Stimulated activated CD8-positive, alpha-beta memory T cell treated with anti-CD3 and anti-CD28 coated beads, Interleukin-7, amount 100 ng/mL, for 24 hours (primary cell): ENCODE measurements around the gene TMEM218.
"Not testable (repeated sequence)": the region's sequence is repeated elsewhere in the genome, so short reads cannot be mapped to it uniquely, and the experiment has no call there.

Source experiments
- DNase-seq: peaks from one replicate; pipeline ENCODE4 v3.0.0-alpha.2; 2020; ENCODE audit warnings: low read depth

The TMEM218 gene

DNA sequence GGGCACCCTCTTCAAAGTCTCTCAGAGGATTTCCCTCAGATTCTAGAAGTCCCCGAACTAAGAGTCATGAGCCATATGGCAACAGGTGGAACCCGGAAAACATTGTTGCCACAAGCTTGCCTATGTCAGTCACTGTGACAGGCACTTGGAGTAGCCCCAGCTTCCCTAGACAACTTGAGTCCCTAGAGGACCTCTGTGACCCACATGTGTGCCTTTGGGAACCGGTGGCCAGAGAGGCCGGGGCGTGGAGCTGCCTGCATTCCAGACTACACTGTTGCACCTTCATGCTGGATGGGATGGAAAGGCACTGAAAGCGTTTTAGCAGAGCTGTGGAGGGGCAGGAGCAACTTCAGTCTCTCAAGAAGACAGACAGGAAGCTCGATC is 36.2 kb downstream of the TMEM218 start:
- DNase-seq = no peak

DNA sequence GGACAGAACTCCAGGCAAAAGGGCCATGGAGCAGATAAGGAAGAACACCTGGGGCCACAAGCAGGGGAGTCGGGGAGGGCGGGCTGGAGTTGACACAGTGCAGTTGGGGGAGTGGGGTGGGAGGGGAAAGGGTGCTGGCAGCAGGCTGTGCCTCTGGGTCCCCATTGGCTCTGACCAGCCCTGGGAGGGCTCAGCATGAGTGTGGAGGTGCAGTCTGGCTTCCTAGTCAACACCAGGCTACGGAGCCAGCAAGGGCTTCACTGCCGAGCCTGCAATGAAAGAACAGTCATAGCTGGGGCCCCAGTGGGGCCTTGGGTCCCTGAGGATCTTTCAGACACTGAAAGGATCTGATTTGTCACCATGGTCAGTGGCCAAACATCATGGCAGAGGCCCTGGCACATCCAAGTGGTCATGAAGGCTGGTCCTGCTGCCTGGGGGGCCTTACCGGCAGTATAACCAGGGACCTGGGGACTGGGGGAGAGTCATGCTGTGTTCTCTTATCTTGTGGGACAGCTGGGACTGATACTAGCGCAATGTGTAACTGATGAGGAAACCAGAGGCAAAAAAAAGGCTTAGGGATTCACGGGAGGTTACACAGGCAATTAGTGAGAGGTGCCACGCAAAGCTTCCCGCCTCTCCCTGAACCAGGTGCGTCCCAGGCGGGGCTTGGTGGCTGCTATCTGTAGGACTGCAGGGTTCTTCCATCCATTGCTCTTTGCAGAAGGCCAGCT is 36.8 kb downstream of the TMEM218 start:
- no peak for DNase-seq

DNA sequence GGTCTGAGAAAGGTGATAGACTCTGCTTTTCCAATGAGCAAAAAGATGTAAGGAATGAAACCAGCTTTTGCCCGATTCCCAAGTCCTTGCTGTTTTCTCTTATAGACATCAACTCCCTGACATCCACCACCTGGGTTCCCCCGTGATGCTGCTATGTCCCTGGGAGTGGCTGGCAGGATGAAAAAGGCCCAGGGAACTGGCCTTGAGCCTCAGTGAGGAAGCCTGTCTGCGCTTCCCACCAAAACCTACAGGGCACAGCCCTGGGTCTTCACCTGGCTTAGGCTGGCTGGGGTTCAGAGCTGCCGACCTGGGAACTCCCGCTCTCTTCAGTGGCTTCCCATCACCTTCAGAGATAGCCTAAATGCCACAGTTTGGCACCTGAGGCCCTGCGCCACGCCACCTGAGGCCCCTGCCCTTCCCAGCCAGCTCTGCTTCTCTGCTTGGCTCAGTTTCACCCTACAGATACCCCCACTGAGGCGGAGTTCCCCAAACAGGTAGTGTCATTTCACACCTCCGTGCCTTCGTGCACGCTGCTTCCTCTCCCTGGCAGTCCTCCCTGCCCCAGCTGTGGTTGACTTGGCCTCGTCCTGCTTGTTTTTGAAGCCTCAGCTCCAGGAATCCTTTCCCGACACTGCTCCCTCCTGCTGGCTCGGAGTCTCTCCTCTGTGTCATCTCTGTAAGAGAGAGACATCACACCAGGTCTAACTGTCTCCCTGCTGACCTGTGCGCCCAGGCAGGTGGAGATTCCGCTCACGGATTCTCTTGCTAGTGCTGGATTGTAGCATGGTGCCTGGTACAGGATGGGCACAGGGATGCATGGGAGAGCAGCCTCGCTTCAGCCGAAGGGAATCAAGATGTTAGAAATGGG is 37.6 kb downstream of the TMEM218 start:
- no peak for DNase-seq

DNA sequence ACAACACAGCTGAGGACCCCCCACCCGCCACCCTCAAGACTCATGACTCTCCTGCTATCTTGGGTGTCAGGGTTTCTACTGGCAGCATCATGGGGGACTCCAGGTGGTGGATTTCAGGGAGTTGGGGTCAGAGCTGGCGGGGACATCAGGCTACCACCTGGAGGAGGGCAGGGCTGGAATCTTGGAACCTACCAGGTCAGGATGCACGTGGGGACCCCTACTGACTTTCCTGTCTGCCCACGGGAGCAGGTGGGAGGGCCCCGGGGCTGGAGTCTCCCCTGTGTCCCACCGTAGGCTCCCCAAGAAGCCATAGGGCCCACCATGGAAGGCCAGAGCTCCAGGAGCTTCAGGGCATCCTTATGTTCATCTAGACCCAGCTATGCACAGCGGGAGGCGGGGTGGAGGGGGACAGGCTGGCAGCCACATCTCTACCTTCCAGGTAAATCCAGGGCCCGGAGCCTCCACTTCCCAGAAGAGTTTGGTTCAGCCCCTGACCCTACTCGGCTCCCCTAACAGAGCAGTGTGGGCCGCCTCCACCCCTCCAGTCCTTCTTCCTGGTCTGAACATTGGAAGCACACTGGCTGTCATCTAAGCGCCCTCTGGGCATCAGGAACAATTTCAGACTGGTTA is 38.4 kb downstream of the TMEM218 start:
- no peak for DNase-seq

DNA sequence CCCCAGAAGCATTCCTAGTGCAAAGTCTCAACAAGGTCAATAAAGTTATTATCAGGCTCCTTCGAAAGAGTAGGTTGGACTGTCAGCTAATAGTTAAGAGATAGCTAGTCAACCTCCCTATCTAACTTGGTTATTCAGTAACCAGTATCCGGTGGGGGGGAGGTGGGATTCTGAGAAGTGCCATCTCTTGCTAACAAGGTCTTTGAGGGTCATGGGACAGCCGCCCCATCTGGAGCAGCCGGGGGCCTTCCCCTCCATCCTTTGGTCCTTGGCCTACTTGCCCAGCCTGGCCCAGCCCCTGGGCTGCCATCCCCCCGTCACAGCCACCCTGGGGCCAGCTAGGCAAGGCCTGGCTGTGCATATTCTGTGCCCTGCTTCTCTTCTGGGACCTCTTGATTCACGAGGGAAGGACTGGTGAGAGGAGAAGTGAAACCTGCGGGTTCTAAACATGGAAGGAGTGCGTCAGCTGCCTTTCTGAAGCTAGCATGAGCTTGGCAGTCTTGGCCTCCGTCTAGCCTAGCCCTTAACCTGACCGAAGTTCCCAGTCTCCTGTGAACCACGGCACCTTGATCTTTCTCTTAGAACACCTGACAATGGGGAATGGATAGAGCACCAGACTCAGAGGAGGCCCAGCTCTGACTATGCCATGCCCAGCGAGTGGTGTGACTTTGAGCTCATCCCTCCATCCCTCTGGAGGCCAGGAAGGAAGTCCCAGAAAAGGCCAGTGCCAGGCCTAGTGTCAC is 39.0 kb downstream of the TMEM218 start:
- no peak for DNase-seq

DNA sequence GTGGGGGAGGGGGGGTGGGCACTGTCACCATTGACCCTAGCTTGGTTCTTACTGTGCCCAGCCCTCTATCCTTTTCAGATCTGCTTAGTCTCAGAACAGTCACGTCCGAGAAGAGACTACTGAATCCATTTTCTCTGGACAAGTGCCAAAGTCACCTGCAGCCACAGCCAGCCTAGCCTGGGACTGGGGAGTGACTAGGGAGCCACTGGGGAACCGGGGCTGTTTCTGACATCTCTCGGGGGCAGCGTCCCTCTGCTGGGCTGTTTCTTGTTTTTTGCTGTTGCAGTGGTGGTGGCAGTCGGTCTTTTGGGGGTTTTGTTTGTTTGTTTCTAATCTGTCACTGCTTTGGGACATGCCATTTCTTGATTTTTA is 39.6 kb downstream of the TMEM218 start:
- DNase-seq = no peak

DNA sequence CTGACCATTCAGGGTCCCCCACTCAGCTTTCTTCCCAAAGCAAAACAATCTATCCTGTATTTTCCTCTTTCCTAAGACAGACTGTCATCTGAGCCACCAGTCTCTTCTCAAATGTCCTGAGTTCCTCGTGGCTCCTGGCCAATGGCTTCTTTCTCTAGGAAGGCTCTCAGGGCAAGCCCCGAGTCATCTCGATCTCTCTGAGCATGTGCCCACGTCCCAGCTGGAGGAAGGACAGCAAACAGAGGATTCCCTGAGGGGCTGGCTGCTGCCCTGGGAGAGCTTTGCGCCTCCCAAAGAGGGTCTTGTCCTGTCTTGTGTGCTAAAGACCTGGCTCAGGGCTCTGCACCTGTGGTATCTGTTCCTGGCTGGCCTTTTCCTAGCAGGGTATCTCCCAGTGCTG is 40.0 kb downstream of the TMEM218 start:
- no peak for DNase-seq

DNA sequence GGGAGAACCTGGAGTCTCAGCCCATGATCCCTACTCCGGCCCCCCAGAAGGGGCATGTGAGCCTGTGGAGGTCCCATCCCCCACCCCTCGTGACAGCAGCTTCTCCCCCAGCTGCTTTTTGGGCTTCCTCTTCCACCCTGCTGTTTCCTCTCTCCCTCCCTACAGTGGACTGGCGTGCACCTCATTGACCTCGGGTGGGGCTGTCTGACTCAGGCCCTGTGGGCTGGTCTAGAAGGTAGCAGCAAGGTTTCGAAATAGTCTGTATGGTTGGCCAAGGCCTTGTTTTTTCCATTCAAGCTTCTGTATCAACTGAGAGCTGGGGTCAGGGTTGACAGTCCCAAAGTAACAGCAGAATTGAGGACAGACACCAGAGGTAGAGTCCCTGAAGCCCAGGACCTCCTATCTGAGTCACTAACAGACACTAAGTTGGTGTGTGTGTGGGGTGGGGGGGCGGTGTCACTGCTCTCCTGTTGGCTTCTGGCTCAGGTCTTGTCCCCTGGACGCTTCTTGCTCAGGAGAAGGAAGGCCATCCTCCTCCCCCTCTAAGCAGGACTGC is 40.6 kb downstream of the TMEM218 start:
- no peak for DNase-seq

DNA sequence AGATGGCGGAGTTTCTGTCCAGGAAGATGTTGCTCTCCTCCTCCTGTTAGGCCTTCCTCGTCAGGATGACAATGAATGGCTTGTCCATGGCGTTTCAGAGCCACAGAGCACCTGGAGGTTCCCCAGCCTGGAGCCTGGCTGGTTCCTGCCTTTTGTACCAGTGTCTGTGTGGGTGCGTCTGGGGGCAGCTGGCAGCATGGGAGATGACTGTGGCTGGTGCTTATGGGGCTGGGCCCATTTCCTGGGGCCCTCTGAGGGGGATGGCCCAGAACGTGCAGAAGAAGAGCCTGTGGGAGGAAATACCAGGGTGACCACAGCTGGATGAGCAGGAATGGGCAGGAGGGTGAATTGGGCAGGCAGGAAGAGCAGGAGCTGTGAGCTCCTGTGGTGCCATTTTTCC is 41.6 kb downstream of the TMEM218 start:
- no peak for DNase-seq

DNA sequence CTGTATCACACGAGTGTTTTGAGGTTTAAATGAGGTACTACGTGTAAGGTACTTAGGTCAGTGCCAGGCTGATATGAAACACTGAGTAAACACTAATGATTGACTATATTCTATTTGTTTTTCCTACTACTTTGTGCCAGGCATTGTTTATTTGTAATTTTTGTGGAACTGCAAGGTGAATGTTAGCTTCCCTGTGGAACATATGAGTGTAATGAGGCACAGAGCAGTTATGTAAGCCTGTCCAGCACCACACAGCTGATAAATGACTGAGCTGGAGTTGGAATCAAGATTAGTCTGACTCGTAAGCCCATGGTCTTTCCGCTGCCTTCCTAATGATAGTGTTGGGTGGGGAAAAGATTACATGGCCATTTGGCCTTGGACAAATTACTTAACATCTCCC is 42.4 kb downstream of the TMEM218 start:
- DNase-seq = no peak

DNA sequence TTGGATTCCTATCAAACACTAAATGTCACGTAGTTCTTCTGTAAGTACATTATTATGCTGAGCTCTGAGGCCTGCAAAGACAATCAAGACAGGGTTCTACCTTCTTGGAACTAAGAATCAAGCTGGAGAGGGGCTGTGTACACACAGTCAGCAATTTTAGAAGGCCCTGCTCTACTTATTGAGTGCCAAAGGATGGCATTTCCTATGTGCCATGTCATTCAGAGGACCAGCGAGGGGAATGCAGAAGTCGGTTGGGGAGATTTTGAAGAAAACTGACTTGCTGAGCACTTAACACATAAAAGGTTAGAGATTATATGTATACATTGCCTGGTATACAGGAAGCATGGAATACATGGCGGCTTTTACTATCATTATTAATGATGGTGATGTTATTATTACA is 43.1 kb downstream of the TMEM218 start:
- DNase-seq = no peak

DNA sequence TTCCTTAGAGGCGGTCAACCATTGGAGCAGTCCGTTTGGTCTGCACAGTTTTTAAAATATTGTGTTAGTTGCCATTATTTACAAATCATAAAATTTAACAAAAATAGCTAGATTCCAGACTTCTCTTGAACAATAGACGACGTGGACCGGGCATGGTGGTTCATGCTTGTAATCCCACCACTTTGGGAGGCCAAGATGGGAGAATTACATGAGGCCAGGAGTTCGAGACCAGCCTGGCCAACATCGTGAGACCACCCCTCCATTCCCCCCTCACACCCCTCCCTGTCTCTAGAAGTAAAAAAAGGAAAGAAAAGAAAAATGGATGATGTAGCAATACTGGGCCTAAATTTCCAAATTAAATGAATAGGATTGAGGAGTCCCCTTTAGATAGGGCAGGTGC is 47.4 kb downstream of the TMEM218 start:
- no peak for DNase-seq

DNA sequence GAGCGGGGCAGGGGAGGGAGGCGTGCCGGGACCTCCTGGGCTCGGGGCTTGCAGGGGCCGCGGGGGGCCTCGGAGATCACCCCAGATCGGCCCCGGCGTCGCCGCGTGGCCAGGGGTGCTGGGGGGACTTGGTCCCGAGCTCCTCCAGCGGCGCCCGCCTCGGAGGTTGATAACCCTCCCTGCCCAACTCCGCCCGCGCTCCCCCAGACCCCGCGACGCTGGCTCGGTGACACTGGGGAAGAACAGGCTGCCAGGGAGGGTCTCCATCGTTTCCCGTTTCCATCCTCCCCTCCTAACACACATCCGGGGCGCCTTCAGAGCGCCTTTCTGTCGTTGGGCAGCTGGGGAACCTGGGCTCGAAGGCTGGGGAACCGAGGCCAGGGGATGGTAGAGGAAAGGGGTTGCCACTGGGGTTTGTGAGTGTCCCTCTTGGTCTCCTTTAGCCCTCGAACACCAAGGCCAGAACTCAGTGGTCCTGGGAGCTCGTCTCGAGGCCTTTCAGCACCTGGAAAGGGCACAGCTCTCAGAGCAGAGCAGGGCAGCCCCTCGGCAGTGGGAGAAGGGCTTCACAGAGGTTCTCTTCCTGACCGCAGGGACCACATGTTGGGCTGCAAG is 47.9 kb downstream of the TMEM218 start:
- DNase-seq = no peak

DNA sequence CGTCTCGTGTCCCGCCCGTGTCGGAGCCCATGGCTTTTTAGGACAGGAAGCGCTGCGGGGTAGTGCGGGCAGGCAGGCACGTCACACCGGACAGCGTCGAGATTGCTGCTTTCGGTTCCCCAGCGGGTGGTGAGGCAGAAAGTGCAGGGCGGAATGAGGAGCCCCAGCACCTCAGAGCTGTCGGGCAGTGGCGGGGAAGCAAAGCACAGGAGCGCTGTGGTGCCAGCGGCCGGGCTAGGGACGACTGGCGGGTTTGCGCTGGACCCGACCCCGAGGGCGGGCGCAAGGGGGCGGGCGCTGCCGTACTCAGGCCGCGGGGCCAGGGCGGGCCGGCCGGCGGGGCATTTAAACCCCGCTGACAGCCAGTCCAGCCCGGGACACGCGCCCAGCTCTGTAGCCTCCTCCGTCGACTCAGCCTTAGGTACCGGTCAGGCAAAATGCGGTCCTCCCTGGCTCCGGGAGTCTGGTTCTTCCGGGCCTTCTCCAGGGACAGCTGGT is 48.4 kb downstream of the TMEM218 start, which contains the start of gene SLC37A2:
Gene SLC37A2 (plus strand): TSS at position 375 of the 498 bp plus-strand sequence. CDS start 63 bp downstream, at position 438.
- no peak for DNase-seq

DNA sequence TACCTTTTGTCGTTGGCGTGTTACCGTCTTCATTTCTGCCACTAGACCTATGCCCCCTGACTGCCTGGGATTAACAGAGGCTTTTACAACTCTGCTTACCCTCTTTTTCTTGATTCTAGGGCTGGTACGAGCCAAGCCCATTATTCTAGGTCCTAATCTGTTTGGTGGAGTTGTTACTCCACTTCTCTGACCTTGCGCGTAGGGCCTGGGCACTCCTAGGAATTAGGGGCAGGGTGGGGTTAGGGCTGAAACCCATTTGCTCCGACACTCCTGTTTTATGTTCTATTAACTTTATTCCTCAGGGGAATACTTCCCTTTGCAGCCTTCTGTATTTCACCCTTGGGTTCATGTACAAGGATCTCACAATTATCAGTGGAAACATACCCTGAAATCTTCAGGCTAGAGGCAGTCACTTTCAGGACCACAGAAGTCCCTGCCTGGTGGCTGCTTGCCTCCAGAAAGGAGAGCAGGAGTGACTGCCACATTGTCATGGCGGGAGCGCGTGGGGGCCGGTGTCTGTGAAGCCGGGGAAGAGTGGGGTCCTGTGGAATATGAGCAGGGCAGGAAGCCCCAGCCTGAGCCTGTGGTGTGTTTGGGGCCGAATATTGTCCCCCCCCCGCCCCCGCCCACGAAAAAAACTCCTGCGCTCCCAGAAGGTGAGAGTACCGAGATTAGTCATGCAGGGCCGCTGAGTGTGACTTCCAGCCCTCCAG is 49.1 kb downstream of the TMEM218 start:
- no peak for DNase-seq

DNA sequence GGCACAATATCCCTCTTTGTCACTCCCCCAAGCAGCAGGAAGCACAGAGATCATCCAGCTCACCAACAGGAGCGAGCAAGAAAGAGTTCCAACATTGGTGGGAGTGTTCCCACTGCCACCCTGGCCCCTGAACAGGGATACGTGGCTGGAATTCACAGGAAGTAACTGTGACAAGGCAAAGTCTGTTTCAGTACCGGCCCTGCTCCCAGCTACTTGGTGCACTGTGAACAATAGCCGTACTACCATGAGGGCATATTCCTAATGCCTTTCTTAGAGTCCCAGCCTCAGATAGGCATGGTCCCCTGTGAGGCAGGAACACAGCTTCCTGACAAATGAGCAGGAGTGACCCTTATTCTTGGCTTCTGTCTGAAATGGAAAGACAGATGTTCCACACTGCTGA is 50.1 kb downstream of the TMEM218 start:
- no peak for DNase-seq

DNA sequence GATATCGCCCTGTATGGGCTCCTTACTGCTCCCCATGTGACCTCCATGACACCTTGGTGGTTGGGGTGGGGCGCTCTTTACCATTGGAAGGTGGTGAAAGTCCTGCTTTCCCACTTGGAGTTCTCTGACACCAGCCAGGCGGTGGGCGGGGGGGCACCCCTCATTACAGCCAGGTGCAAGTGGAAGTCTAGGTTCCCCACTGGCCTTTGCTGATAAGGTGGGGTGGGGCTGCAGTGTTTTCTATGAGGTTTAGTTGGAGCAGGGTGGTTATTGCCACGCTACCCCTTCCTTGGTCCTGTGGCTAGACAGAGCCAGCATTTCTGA is 53.8 kb downstream of the TMEM218 start:
- DNase-seq = no peak

DNA sequence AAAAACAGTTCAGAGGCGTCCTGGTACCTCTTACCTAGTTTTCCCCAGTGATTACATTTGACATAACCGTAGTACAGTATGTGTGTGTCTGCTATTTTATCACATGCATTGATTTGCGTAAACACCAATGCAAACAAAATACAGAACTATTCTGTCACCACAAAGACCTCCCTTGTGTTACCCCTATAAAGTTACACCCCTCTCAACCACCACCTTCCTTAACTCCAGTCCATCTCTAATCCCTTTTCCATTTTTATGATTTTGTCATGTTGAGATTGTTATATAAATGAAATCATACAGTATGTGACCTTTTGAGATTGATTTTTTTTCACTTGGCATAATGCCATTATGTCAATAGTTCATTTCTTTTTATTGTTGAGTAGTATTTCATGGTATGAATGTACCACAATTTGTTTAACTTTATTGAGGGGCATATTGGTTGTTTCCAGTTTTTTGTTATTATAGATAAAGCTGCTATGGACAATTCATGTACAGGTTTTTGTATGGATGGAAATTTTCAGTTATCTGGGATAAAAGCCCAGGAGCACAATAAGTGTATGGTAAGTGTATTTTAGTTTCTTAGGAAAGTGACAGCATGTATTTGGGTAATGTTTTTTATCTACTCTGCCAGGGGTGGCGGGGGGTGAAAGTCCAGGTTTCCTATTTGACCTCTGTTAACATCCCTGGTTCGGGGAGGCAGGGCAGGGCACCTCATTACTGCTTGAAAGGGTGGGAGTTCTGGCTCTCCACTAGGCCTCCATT is 54.3 kb downstream of the TMEM218 start:
- DNase-seq = no peak

DNA sequence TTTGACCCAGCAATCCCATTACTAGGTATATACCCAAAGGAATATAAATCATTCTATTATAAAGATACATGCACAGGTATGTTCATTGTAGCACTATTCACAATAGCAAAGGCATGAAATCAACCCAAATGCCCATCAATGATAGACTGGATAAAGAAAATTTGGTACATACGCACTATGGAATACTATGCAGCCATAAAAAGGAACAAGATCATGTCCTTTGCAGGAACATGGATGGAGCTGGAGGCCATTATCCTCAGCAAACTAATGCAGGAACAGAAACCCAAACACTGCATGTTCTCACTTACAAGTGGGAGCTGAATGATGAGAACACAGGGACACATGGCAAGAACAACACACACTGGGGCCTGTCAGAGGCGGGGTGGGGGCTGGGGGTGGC is 55.3 kb downstream of the TMEM218 start:
- not testable (repeated sequence) for DNase-seq

DNA sequence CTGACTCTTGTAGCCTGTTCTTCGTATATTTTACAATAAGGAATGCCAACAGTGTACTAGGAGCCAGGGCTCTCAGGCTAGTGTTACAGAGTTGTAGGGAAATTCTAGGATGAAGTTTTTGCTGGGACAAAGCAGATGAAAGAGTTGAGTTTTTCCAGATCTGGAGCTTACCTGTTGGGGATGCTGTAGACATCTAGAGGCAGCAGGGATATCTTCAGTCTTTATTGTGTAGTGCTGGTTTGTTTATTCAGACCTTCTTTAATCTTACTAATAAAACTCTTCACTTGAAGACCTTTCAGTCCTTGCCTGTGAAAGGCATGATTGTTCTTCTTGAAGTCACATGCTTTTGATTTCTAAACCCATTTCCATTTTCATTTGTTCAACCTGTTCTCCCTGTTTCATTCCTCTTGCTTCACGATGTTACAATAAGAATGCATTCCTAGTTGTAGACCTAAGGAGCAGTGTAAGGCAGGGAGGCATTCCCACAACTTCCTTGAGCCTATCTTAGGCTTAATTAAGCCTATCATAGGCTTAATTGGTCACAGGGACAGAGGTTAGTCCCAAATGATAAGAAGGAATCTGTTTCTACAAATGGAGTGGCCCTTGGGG is 56.2 kb downstream of the TMEM218 start:
- DNase-seq = no peak
